Stimulated activated CD4-positive, alpha-beta T cell treated with anti-CD3 and anti-CD28 coated beads, Interleukin-12 subunit alpha, Interleukin-12 subunit beta, amount 100 ng/mL, for 24 hours (primary cell): ENCODE results near the gene RMI1.
"Not testable (repeated sequence)": the region's sequence is repeated elsewhere in the genome, so short reads cannot be mapped to it uniquely, and the experiment has no call there.

ENCODE experiments used
- DNase-seq, 2 experiments: peaks; one replicate each; pipeline ENCODE4 v3.0.0-alpha.2; 2020; ENCODE audit warnings: low read depth in 2 of 2

The RMI1 gene

GRCh38 chr9:83980395-83981125 is at the start of gene RMI1:
Gene RMI1 (plus strand): TSS chr9:83980805. CDS start chr9:84000987, 20,182 bp downstream.
- peak; percentile 98 to 100 for DNase-seq

- DNase-seq: no peak
Measured at GRCh38 chr9:83930881-83931280, 49.7 kb upstream of the RMI1 start.

- no peak for DNase-seq
Measured at GRCh38 chr9:83932011-83932410, 48.6 kb upstream of the RMI1 start.

GRCh38 chr9:83932851-83933250 is 47.8 kb upstream of the RMI1 start:
- DNase-seq: no peak

- no peak for DNase-seq
Measured at GRCh38 chr9:83933790-83934189, 46.8 kb upstream of the RMI1 start.

GRCh38 chr9:83934569-83935275 is 45.9 kb upstream of the RMI1 start:
- no peak for DNase-seq

- no peak for DNase-seq
Measured at GRCh38 chr9:83935276-83935935, 45.2 kb upstream of the RMI1 start.

- DNase-seq: no peak
Measured at GRCh38 chr9:83936523-83936922, 44.1 kb upstream of the RMI1 start.

- no peak for DNase-seq
Measured at GRCh38 chr9:83937861-83938455, 42.6 kb upstream of the RMI1 start.

GRCh38 chr9:83940590-83941303 is 39.9 kb upstream of the RMI1 start:
- DNase-seq: no peak

- DNase-seq: not testable (repeated sequence)
Measured at GRCh38 chr9:83948096-83948495, 32.5 kb upstream of the RMI1 start.

GRCh38 chr9:83956086-83956435 is 24.5 kb upstream of the RMI1 start:
- peak in 1 of 2 experiments; percentile 17 for DNase-seq

- DNase-seq: peak; percentile 47 to 61
Measured at GRCh38 chr9:83956436-83957247, 24.0 kb upstream of the RMI1 start.

GRCh38 chr9:83957248-83957513 is 23.4 kb upstream of the RMI1 start:
- no peak for DNase-seq

- no peak for DNase-seq
Measured at GRCh38 chr9:83959061-83959460, 21.5 kb upstream of the RMI1 start.

- no peak for DNase-seq
Measured at GRCh38 chr9:83960991-83961390, 19.6 kb upstream of the RMI1 start.

- DNase-seq: no peak
Measured at GRCh38 chr9:83962165-83962564, 18.4 kb upstream of the RMI1 start.

- DNase-seq: no peak
Measured at GRCh38 chr9:83964973-83965349, 15.6 kb upstream of the RMI1 start.

GRCh38 chr9:83965350-83966208 is 15.0 kb upstream of the RMI1 start:
- no peak for DNase-seq

GRCh38 chr9:83966209-83966582 is 14.4 kb upstream of the RMI1 start:
- DNase-seq: no peak
